DMS79 (cell line): Measurements from ENCODE around the gene CCDC77.
A peak's percentile ranks its signal among the peaks of the same experiment; 100 is the strongest.
"Not testable (repeated sequence)": the region's sequence is repeated elsewhere in the genome, so short reads cannot be mapped to it uniquely, and the experiment has no call there.

Experiments
- DNase-seq: peaks from one replicate; lab custom pipeline; 2025; lab: John Stamatoyannopoulos, UW

Gene CCDC77

GRCh38 chr12:401235-402028, at the start of gene CCDC77:
Gene CCDC77 (plus strand): TSS chr12:401644. CDS start chr12:409384, 7,740 bp downstream.
- DNase-seq, result no peak

GRCh38 chr12:356276-356988, 45.0 kb upstream of the CCDC77 start:
- no peak for DNase-seq

DNA sequence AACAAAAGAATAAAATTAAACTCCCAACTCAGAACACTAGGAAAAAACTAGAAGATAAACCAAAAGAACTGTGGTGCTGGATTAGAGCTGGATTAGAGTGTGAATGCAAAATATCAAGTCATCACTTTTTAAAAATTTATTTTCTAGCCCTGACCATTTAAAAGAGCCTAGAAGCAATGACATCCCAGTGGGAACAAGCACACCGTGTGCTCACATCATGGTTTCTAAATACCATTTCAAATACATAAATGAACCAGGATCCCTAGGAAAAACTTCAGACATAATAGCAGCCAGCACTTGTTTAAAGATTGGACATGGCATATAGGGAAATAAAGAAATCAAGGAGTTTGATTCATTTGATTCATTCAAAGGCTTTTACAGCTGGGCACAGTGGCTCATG, 42.4 kb upstream of the CCDC77 start:
- DNase-seq, result no peak

DNA sequence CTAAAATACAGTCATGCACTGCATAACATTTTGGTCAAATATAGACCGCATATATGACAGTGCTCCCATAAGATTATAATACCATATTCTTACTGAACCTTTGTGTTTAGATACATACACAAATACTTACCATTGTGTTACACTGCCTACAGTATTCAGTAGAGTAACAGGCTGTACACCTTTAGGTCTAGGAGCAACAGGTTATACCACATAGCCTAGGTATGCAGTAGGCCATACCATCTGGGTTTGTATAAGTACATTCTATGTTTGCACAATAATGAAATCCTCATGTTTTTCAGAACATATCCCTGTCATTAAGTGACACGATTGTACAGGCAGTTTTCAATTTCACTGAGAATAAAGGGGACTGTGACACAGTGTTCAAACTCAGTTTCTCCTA, 34.6 kb upstream of the CCDC77 start:
- DNase-seq, result no peak

GRCh38 chr12:367972-368371, 33.5 kb upstream of the CCDC77 start:
- no peak for DNase-seq

GRCh38 chr12:370739-371485, 30.5 kb upstream of the CCDC77 start:
- not testable (repeated sequence) for DNase-seq

DNA sequence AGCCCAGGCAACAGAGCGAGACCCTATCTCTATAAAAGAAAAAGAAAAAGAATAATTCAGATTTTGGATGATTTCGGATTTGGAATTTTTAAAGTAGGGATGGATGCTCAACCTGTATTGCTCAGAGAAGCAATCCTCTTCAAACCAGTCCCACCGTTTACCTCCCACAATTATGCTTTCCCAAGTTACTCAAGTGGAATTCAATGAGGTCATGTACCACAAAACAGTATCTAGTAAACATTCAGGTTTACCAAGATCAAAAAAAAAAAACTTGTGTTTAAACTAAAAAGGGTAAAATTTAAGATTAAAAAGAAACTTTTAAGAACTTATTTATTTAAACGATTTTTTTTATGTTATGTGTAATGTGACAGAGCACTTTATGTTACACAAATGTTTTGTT, 14.8 kb upstream of the CCDC77 start:
- no peak for DNase-seq

DNA sequence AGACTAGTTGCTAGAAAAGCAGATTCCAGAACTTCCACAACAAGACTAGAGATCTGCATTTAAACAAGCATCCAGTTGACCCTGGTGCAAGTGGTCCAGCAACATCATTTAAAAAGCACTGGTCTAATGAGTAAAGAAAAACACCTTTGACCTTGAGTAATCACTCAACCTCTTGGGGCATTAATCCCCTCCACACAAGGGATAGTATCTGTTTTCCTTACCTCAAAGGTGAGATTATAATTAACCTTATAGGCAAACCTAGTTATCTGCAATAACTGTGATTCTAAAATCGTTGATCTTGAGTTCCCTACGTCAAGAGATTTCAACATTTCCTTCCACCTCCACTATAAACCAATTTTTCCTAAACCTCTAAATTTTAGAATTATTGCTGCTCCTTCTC, 13.4 kb upstream of the CCDC77 start:
- no peak for DNase-seq

DNA sequence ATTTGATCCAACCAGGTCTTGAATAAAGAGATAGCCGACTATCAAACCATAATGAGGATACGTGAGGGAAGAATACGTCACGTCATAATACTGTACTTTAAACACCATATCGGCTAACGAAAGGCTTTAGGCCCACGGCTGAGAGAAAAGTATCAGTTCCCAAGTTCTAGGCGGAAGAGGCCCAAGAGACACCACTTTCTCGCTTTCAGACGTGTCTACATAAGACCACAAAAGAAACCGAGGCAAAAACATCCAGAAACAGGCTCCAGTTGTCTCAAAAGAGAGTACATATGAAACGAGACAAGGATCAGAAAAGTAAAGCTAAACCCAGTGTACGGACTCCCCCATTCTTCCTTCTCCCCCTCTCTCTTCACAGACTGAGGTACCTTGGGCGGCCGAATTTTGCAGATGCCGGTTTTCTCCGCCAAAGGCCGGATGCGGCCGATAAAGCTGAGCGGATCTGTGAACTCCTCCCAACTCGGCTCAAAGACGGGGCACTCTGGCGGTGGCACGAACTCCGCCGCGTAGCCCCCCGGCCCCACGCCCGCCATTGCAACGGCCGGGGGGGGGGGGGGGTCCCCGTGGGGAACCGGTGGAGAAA, 12.8 kb upstream of the CCDC77 start:
- DNase-seq, result no peak

DNA sequence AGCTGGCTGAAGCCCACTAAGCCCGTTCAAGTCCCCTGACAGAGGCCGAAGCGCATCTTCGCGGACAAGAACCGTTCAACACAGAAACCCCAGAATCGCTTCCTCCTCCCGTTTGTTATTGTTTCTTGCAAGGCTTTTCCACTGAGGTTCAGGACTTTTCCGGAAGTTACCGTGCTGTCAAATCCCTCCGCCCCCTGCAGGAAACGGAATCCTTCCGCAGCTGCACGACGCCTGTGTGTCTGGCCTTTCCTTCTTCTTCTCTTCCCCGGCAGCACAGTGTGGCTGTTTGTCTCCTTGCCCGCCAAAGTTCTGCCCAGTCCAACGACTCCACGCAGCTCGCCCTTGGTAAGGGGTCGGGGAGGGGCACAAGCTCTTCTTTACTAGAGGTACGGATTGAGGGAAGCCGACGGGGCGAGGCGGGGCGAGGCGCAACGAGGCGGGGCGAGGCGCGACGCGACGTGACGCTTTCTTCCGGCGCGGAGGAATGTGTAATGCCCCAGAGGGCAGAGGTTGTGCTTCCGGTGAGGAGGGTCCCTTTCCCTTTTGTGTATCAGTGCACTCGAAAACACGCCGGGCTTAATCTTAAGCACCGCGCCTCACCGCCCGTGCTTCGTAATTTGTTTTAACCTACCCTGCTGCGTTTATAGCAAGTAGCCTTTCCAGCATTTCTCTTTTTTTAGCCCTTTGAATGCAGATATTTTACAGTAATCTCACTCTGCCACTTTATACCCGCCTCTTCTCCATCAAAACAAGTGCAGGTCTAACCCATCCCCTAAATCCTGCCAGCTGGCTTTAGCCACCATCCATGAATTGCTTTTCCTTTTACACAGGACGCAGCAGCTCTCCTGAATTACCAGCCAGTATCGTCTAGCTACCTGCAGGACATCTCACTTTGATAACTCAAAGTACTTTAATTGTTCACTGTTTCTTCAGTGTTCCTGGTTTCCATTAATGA, 12.0 kb upstream of the CCDC77 start, which contains the start of gene KDM5A:
Gene KDM5A, minus strand, starts transcription at position 179 of the 955 bp plus-strand sequence. CDS start 229 bp downstream, outside the sequence.
- DNase-seq, result no peak

DNA sequence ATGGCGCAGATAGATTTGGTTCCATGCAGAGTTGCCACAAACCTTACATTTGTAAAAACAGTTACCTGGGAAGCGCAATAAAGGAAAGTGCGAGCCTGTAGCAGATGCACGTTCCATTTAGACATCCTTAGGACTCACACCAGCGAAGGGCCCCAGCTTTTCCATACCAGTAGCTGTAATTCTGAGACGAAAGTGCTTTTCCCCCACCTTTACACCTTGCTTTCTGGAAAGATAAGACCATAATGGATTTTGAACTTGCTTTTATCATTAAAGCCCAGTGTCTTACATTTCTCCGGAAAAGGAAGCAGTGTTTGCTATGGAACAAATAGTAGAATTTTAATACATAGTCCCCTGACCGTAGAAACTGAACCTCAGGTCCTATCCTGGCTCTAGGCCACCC, 616 bp upstream of the CCDC77 start:
- DNase-seq, result no peak

GRCh38 chr12:402029-402389, 565 bp downstream of the CCDC77 start:
- DNase-seq, result no peak

GRCh38 chr12:414859-415258, 13.4 kb downstream of the CCDC77 start:
- DNase-seq, result no peak

DNA sequence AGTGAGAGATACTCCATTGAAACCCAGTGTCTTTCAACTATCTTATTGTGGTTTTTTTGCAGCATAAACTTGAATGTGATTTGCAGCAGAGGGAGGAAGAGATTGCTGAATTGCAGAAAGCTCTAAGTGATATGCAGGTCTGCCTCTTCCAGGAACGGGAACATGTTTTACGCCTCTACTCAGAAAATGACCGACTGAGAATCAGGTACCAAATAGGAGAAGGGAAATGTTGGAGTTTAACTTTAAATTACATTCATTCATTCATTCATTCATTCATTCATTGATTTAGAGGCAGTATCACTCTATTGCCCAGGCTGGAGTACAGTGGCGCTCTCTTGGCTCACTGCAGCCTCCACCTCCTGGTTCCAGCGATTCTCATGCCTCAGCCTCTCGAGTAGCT, 17.0 kb downstream of the CCDC77 start:
- no peak for DNase-seq

GRCh38 chr12:422526-422925, 21.1 kb downstream of the CCDC77 start:
- no peak for DNase-seq

DNA sequence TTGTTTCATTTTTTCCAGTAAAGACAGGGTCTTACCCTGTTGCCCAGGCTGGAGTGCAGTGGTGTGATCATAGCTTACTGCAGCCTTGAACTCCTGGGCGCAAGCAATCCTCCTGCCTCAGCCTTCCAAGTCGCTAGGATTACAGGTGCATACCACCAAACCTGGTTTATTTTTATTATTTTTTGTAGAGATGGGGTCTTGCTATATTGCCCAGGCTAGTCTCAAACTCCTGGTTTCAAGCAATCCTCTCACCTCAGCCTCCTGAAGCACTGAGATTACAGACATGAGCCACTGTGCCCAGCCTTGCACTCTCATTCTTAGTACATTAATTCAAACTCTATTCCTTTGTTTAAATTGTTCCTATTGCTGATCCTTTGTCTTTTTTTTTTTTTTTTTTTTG, 34.3 kb downstream of the CCDC77 start:
- DNase-seq, result not testable (repeated sequence)

- DNase-seq, result no peak
Measured at GRCh38 chr12:442235-442884, 40.9 kb downstream of the CCDC77 start.

DNA sequence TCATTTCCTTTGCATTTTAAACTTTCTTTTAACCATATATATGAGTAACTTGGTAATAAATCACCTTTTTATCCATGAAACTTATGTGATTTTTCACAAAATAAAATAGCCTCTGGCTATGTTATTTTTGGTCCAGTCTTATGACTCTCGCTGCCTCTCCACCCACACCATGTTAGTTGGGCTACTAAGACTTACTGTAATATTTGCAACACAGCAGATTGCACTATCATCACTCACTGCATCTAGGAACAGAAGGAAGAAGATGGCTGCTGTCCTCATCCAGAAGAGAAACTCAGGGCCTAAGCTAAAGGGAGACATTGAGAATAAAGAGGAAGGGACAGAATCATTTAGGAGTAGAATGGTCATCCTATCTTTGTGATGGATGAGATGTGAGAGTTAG, 45.7 kb downstream of the CCDC77 start:
- DNase-seq, result no peak

DNA sequence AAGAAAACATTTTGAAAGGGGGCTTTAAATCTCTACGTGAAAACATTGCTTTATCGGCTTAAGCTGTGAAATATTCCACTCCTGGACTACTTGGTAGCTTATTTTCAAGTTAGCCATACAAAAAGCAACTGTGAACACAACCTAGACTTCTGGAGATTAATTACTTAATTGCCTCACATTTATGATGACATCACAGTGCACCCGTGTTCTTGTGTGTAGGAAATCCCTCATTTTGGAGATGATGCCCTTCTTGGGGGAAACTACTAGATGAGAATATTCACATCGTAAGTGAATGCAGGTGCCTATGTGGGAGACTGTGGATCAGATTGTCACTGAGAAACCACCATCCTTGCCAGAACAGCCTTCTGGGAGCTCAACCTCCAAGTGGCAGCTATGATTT, 47.8 kb downstream of the CCDC77 start:
- peak; percentile 60 for DNase-seq

DNA sequence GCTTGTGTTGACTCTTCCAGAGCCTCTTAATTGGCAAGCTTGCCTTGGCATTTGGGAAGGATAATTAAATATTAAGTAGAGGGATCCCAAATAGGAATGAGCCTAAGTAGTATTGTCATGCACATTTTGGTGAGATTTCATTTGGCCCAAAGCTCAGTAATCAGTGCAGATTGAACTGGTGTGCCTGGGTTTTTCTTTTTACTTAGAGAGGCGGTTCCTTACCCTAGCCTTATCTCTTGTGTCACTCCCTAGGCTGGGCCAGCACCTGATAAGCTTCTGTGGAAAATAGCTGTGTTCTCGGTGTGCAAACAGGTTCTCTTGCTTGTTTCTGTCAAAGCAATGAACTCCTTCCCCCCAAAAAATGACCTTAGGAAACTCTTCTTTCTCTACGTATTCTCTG, 49.0 kb downstream of the CCDC77 start:
- no peak for DNase-seq
